HG03521 (cell line): ENCODE data around the gene KRT85.

ENCODE experiments used
- ATAC-seq: cut with Tn5 transposase; IDR thresholded peaks from one replicate; pipeline ENCODE4 v1.9.1; 2021; ENCODE audit warnings: mild to moderate bottlenecking, moderate library complexity; ENCODE audit not compliant: unreplicated experiment

The KRT85 gene

GRCh38 chr12:52369211-52369610 is 1.9 kb upstream of the KRT85 start:
- no peak for ATAC-seq

GRCh38 chr12:52368508-52368907 is 1.2 kb upstream of the KRT85 start:
- no peak for ATAC-seq

DNA sequence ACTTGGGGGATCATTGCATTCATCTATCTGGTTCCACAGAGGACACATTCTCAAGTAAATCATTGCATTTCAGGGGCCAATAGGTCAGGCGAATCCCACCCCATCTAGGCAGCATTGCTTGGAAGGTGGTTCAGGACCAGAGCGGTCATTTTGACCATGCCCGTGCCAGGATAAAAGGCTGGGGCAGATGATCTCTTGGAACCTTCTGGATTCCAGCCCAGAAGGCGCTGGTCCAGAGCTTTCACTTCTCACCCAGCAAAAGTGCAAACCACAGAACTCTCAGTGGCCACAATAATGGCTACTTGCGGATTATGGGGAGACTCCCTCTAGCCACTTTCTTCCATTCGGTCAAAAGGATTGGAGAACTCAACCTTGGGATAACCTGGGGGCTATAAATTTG is 595 bp upstream of the KRT85 start:
- ATAC-seq = no peak

DNA sequence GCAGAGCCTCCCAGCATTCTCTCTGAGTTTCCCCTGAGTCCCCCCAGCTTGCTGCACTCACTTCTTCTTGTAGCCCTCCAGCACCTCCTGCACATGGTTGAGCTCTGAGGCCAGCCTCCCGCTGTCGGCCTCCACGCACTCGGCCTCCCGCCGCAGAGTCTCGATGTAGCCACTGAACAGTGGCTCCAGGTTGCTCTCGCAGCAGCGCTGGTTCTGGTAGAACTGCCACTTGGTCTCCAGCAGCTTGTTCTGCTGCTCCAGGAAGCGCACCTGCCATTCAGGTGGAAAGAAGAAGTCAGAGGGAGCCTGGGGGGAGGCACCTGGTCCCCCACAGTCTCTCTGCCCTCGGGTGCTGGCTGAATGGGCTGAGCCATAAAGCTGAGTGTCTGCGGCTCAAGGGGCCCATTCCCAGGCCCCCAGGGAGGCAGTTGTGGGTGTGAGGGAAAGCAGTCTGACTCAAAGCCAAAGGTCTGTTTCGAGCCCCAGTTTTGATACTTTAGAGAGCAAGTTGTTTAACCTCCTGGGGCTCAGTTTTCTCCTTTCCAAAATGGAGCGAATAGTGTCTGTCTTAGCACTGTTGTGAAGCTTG is 2.3 kb downstream of the KRT85 start:
- no peak for ATAC-seq

DNA sequence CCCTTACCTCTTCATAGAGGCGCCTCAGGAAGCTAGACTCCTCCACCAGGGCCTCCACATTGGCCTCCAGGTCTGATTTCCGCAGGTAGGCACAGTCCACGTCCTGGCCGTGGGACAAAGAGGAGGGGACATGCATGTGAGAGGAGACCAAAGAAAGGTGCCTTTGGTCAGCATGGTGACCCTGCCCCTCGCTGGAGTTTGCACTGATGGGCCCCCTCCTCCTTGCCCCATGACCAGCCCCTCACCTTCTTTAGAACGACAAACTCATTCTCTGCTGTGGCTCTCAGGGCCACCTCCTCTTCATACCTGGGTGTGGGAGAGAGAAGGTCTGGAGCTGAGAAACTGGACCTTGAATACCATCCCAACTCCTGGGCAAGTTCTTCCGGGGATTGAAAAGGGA is 3.2 kb downstream of the KRT85 start:
- ATAC-seq = no peak

- ATAC-seq = no peak
Measured at GRCh38 chr12:52363111-52363679, 4.1 kb downstream of the KRT85 start.

GRCh38 chr12:52362118-52362726 is 5.1 kb downstream of the KRT85 start:
- ATAC-seq = no peak

DNA sequence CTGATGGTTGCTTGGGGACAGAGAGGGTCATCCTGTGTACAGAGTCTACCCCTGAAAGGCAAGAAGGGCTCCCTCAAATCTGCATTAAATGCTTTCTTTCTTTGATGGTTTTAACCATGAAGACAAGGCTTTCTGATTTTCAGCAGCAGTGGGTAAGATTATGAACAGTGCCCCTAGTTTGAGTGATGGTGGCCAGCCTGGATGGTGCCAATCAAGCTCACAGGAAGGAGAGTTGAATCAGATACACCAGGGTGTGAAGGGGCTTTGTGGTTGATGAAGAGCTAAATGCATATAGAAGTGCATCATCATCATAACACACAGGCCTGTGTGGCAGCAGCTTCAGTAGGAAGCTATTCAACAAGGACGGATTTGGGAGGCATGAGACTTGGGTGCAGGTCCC is 5.7 kb downstream of the KRT85 start:
- ATAC-seq = no peak

- no peak for ATAC-seq
Measured at GRCh38 chr12:52360663-52361271, 6.5 kb downstream of the KRT85 start.

DNA sequence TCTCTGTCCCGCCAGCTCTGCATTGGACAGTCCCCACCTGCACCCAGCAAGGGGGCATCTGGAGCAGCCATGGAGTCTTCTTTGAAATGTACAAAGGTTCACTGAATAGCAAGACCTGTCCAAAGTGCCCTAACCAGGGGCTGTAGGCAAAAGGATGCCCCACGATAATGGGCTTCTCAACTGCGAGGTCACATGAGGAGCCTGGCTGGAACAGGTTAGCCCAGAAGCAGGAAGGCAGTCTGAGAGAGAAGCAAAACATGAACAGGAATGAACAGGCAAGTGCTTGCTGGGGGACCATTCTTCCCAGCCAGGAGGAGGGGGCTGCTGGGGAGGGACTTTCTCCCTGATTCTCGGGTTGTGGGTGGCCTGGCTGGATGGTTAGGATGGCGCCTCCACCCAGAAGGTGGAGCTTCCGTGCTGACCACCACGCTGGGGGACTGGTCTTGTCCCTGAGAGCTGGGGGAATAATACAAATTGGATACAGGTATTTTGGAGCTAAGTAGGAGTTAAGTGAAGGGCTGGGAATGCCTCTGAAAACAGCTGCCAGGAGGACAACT is 7.1 kb downstream of the KRT85 start:
- no peak for ATAC-seq

- no peak for ATAC-seq
Measured at GRCh38 chr12:52359621-52360061, 7.6 kb downstream of the KRT85 start.

GRCh38 chr12:52358575-52359350 is 8.5 kb downstream of the KRT85 start:
- ATAC-seq = peak; percentile 84

- ATAC-seq = no peak
Measured at GRCh38 chr12:52356762-52357580, 10.3 kb downstream of the KRT85 start.

- ATAC-seq = no peak
Measured at GRCh38 chr12:52356031-52356761, 11.1 kb downstream of the KRT85 start.

DNA sequence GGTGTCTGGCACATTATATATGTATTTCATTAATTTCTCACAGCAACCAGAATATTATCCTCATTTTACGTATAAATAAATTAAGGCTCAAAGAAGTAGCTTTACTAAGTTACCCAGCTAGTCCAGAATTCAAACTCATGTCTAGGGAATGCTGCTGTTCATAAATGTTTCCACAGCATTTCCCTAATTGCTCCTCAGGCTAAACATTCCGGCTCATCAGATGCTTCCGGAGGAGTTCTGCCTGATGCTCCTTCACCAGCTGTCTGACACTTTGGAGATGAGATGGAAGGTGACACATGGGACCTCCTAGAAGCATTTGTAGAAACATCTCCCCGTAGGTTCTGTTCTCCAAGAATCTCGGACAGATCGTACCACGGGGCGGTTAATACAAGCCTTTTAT is 12.1 kb downstream of the KRT85 start:
- ATAC-seq = no peak

DNA sequence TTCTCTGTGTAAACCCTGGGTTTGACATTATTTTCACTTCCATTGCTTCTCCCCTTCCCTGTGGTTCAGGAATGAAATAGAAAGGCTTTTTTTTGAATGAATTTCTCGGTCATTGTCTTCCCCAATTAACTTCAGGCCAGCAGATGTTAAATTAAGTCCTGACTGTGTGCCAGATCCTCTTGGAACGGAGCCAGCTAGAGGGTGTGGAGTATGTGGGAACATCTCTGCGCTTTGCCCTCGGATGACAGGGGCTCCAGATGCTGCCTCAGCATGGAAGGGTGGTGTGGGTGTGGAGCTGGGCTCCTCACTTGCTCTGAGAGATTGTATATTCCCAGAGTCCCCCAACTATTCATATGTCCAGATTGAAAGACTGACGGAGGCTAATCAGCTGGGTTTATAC is 13.1 kb downstream of the KRT85 start:
- ATAC-seq = no peak

DNA sequence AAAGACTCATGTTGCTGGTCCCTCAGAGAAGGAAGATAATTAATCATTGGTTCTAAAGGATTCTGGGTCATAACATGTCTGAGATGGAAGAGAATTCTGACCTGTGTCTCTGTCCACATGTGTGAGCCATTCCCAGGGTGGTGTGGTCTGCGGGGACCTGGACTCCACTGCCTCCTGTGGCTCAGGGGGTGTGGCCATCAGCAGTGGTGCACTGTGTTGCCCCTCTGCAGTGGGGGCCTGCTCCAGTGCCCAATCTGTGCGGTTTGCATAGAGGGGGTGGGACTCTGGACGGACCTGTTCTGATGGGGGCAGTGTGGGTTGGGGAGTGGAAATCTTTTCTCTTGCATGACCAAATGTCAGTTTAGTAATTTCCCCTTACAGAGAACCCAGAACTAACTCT is 13.5 kb downstream of the KRT85 start:
- no peak for ATAC-seq

DNA sequence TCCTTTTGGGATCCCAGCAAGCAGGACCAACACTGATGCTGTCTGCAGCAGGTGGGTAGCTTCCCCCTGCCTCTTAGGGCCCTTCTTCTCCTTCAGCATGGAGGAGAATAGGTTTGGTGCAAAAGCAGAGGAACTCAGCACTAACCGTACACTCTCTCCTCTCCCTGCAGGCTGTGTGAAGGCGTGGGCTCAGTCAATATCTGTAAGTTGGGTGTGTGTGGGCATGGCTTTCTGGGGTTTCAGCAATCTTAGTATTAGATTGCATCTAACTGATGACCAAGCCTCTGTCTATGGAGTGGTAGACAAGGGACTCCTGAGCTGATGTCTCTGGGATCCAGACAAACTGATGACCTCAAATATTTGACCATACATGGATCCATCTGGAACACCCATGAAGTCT is 14.3 kb downstream of the KRT85 start:
- no peak for ATAC-seq

DNA sequence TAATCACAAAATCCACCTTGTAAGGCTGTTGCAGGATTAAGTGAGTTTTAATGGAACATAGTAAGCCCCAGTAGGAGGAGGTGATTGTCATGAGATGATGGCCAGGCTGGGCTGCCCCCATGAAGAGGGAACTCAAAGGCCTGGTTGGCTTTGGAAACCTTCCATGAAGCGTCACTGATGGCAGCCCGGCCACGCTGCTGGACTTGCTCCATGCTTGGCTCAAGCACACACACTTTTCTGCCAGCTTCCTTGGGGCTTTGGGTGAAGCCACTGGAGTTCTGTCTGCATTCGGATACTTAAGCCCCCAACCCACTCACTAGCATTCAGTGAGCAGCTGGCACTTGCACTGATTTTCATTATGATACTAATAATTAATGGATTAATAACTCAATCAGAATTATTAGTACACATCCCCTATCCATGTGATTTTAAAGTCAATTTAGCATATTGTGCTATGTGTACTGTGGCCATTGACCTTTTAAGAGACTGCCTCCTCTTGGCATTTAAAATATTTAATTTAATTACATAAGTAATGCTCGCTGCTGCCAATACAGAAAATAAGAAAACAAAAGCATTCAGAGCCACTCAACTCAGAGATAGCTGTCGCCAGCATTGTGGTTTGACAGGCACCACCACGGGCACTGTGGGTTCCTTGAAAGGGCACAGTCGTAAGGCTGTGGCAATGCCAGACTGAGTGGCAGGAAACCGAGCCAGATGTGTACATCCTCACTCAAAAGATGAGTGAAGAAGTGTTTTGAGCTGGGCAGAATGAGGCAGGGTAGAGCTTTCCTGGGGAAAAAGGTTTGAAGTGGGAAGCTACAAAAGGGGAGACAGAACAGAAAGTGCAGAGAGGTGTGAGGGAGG is 15.9 kb downstream of the KRT85 start:
- no peak for ATAC-seq
